Neutrophil (primary cell): ENCODE results near the gene PDZD8.

Experiments
- H3K27ac ChIP-seq: fragments of 200-600 bp; sonication (generic); 2 replicates; pipeline ENCODE4 v1.5.1; 2016; ENCODE audit warnings: mild to moderate bottlenecking, moderate library complexity
- H3K27me3 ChIP-seq: fragments of 200-600 bp; sonication (generic); 2 replicates; pipeline ENCODE4 v1.6.0; 2016; ENCODE audit warnings: mild to moderate bottlenecking
- H3K36me3 ChIP-seq: fragments of 200-600 bp; sonication (generic); 2 replicates; pipeline ENCODE4 v1.5.1; 2017
- H3K4me1 ChIP-seq, 2 experiments: fragments of 200-600 bp in 1 of 2; sonication (generic) in 1 of 2; 1 replicate in 1 of 2; 2 replicates in 1 of 2; pipeline versions ENCODE4 v1.5.1 to v1.6.1; 2013 to 2016; ENCODE audit warnings: low read depth in 1 of 2, low read length in 1 of 2, mild to moderate bottlenecking in 1 of 2, moderate library complexity in 1 of 2; ENCODE audit not compliant: control insufficient read depth in 1 of 2, insufficient read depth in 1 of 2
- H3K4me3 ChIP-seq, 2 experiments: fragments of 200-600 bp in 1 of 2; sonication (generic) in 1 of 2; 1 replicate in 1 of 2; 2 replicates in 1 of 2; pipeline ENCODE4 v1.5.1; 2013 to 2016; ENCODE audit warnings: low read depth in 1 of 2, low read length in 1 of 2, mild to moderate bottlenecking in 1 of 2, moderate library complexity in 1 of 2
- H3K9me3 ChIP-seq: fragments of 200-600 bp; sonication (generic); 2 replicates; pipeline ENCODE4 v1.5.1; 2016
- TF ChIP-seq, protein P1 (sequence below): fragments of 200-600 bp; sonication (generic); IDR thresholded peaks from 2 replicates; pipeline ENCODE4 v1.5.1; 2016; ENCODE audit warnings: antibody characterized with exemption

PDZD8 gene

DNA sequence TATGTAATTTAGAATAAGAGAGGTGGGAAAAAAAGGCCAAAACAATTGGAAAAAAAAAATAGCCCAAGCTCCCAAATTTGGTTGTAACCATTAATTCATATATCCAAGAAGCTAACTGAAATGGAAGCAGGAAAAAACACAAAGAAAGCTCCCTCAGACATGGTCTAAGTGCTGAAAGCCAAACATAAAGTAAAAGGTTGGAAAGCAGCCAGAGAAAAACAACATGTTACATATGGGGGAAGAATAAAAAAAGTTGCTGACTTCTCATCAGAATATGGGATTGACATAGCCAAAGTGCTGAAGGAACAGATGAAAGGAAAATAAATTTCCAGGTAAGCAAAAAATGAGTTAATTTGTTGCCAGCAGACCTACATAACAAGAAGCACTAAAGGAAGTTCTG, 40.3 kb downstream of the PDZD8 start:
- H3K4me3 ChIP-seq: no peak overlapping the region
- TF ChIP-seq, protein P1, sequence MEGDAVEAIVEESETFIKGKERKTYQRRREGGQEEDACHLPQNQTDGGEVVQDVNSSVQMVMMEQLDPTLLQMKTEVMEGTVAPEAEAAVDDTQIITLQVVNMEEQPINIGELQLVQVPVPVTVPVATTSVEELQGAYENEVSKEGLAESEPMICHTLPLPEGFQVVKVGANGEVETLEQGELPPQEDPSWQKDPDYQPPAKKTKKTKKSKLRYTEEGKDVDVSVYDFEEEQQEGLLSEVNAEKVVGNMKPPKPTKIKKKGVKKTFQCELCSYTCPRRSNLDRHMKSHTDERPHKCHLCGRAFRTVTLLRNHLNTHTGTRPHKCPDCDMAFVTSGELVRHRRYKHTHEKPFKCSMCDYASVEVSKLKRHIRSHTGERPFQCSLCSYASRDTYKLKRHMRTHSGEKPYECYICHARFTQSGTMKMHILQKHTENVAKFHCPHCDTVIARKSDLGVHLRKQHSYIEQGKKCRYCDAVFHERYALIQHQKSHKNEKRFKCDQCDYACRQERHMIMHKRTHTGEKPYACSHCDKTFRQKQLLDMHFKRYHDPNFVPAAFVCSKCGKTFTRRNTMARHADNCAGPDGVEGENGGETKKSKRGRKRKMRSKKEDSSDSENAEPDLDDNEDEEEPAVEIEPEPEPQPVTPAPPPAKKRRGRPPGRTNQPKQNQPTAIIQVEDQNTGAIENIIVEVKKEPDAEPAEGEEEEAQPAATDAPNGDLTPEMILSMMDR: no peak
- H3K27ac ChIP-seq: peak overlapping the region; percentile 33
- no peaks in the 10 kb centered on the region for H3K27me3 ChIP-seq
- no peaks in the 10 kb centered on the region for H3K36me3 ChIP-seq
- no peaks in the 10 kb centered on the region for H3K9me3 ChIP-seq
- peaks cover 6 to 53% of the 10 kb centered on the region in 2 experiments for H3K4me1 ChIP-seq

DNA sequence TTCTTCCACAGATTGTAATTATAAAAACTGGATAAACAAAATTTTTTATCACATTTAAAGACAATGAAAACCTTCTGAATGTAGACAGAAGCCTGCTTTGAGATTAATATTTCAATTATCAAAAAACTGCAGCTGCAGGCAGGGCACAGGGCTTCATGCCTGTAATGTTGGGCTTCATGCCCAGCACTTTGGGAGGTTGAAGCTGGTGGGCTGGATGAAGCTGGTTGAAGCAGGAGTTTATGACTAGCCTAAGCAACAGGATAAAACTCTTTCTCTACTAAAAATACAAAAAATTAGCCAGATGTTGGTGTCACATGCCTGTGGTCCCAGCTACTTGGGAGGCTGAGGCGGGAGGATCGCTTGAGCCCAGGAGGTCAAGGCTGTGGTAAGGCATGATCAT, 41.2 kb downstream of the PDZD8 start:
- Histone ChIP-seq H3K4me3 (no peak overlapping the region), H3K36me3 (no peaks in the 10 kb centered on the region), H3K4me1 (peaks cover 5 to 45% of the 10 kb centered on the region in 2 experiments), H3K9me3 (no peaks in the 10 kb centered on the region), H3K27ac (peak overlapping the region; percentile 33), H3K27me3 (no peaks in the 10 kb centered on the region)
- TF ChIP-seq, protein P1: no peak

DNA sequence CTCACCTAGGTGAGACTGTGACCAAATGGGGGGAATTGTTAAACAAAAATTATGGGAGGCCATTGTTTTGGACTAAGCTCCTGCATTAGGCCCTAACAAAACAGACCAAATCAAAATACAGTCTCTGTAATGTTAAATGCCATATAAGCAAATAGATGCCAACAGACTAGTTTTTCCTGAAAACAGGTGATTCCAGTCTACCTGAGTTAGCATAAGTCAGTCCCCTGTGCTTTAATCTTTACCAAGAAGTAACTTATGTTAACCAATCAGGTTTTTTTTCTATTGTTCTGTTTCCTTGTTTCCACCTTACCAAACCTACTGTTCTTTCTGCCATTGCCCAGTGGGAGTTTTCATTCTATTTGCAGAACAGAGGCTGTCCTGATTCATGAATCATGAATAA, 48.0 kb downstream of the PDZD8 start:
- Histone ChIP-seq H3K36me3 (no peaks in the 10 kb centered on the region), H3K9me3 (no peaks in the 10 kb centered on the region), H3K4me1 (peaks cover 23 to 58% of the 10 kb centered on the region in 2 experiments), H3K27ac (peak overlapping the region; percentile 53), H3K27me3 (no peaks in the 10 kb centered on the region), H3K4me3 (no peak overlapping the region)
- TF ChIP-seq, protein P1: no peak

DNA sequence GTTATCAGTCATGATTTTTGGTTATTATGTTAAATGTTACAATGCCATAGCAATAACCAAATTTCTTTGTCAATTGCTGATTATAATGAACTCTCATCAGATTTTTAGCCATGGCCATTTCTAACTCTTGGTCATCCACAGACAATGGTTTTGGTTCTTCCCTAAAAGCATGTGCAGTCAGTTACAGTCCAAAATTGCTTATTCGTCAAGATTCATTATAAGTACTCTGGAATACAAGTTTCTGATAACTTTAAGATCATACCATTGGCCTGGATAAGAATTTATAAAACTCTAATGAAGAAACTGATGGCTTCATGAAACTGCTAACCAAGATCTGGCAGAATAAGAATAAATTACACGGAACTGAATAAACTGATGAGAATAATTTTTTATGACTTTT, 50.9 kb downstream of the PDZD8 start:
- H3K9me3 ChIP-seq: no peaks in the 10 kb centered on the region
- H3K27ac ChIP-seq: no peak overlapping the region
- H3K27me3 ChIP-seq: no peaks in the 10 kb centered on the region
- H3K4me1 ChIP-seq: peaks cover 23 to 54% of the 10 kb centered on the region in 2 experiments
- TF ChIP-seq, protein P1: no peak
- no peaks in the 10 kb centered on the region for H3K36me3 ChIP-seq
- H3K4me3 ChIP-seq: no peak overlapping the region

DNA sequence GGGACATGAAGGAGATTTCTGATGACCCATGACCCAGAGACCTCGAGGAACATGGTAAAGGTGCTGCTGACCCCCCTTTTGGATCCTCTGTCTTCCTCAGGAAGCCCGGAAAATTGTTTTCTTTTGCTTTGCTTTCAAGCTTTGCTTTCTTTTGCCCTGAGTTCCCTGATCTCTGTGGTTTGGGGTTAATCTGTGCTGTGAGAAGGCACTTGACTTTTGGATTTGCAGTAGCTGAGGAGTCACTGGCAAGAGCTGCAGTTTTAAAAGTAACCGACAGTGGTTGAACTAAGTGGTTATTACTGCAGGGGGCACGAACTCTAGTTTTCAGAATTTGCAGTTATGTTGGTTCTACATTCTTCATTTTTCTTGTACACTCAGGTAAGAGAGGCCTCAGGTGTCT, 53.0 kb downstream of the PDZD8 start:
- Histone ChIP-seq H3K27me3 (no peaks in the 10 kb centered on the region), H3K36me3 (peaks cover 8% of the 10 kb centered on the region), H3K4me1 (peaks cover 7 to 45% of the 10 kb centered on the region in 2 experiments), H3K9me3 (no peaks in the 10 kb centered on the region), H3K27ac (peak overlapping the region; percentile 62), H3K4me3 (no peak overlapping the region)
- TF ChIP-seq, protein P1: no peak
